ENCODE data around the gene AKT1S1.
A peak's percentile ranks its signal among the peaks of the same experiment; 100 is the strongest.

The AKT1S1 gene

DNA sequence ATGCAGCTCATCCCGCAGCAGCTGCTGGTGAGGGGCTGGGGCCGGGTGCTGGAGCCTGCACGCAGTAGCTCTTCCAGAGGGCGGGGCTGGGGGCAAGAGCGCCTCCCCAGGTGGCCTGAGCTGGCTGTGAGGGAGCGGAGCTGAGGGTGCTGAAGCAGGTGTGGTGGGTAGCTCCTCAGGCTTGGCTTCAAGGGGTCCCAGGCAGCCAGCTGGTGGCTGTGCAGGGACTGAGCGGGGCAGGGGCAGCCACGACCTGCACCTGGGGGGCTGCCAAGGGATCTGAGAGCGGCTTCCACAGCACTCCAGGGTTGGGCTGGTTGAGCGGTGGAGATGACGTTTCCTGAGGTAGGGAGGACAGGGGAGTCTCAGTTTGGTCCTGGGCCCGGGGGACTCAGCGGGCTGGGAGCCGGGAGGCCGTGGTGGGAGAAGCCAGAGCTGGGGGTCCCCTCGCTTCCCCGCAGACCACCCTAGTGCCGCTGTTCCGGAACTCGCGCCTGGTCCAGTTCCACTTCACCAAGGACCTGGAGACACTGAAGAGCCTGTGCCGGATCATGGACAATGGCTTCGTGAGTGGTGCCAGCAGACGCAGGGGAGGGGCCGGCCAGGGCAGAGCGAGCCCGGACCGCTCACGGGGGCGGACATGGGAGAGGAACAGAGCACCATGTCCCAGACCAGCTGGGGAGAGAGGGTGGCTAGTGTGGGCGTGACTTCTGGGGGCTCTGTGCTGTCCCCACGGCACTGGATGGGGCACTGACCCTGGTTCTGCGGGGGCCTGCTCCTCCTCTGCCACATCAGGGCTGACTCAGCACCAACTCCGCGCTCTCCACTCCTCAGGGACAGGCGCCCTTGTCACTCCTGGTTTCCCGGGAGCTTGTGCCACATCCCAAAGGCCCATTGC is 18.8 kb downstream of the AKT1S1 start:
- H3K27ac ChIP-seq (ENCODE audit: insufficient read depth, low read depth, low read length, poor library complexity, severe bottlenecking), result peak overlapping the region; percentile 8

GRCh38 chr19:49857838-49858087 is 19.4 kb downstream of the AKT1S1 start:
- Histone ChIP-seq H3K4me1 (ENCODE audit: control insufficient read depth, insufficient read depth, low read length) (peaks cover 13% of the 10 kb centered on the region), H3K4me3 (ENCODE audit: insufficient read depth, low read depth, low read length) (no peak overlapping the region), H3K27me3 (ENCODE audit: control insufficient read depth, insufficient read depth, low read length, poor library complexity, severe bottlenecking) (no peaks in the 10 kb centered on the region), H3K9me3 (ENCODE audit: control insufficient read depth, low read length) (no peaks in the 10 kb centered on the region), H3K27ac (ENCODE audit: insufficient read depth, low read depth, low read length, poor library complexity, severe bottlenecking) (peak overlapping the region; percentile 8), H3K36me3 (ENCODE audit: control insufficient read depth, insufficient read depth, low read length) (peaks cover 62% of the 10 kb centered on the region)
- WGBS, 2 experiments, result 92 to 94% methylated on average over 5 of the region's 5 CpGs

More for the DNA sequence above, 18.8 kb downstream of the AKT1S1 start:
- WGBS, 2 experiments, result 95% methylated on average over 37 of the region's 37 CpGs
- Histone ChIP-seq H3K9me3 (ENCODE audit: control insufficient read depth, low read length) (no peaks in the 10 kb centered on the region), H3K27me3 (ENCODE audit: control insufficient read depth, insufficient read depth, low read length, poor library complexity, severe bottlenecking) (no peaks in the 10 kb centered on the region), H3K36me3 (ENCODE audit: control insufficient read depth, insufficient read depth, low read length) (peaks cover 66% of the 10 kb centered on the region), H3K4me3 (ENCODE audit: insufficient read depth, low read depth, low read length) (no peak overlapping the region), H3K4me1 (ENCODE audit: control insufficient read depth, insufficient read depth, low read length) (peaks cover 8% of the 10 kb centered on the region)

- Histone ChIP-seq H3K9me3 (ENCODE audit: control insufficient read depth, low read length) (no peaks in the 10 kb centered on the region), H3K4me1 (ENCODE audit: control insufficient read depth, insufficient read depth, low read length) (peaks cover 19% of the 10 kb centered on the region), H3K36me3 (ENCODE audit: control insufficient read depth, insufficient read depth, low read length) (peaks cover 62% of the 10 kb centered on the region), H3K27me3 (ENCODE audit: control insufficient read depth, insufficient read depth, low read length, poor library complexity, severe bottlenecking) (no peaks in the 10 kb centered on the region), H3K27ac (ENCODE audit: insufficient read depth, low read depth, low read length, poor library complexity, severe bottlenecking) (no peak overlapping the region), H3K4me3 (ENCODE audit: insufficient read depth, low read depth, low read length) (no peak overlapping the region)
- 95% methylated on average over 26 of the region's 26 CpGs for WGBS, 2 experiments
Measured at GRCh38 chr19:49857061-49857837, 19.9 kb downstream of the AKT1S1 start.

DNA sequence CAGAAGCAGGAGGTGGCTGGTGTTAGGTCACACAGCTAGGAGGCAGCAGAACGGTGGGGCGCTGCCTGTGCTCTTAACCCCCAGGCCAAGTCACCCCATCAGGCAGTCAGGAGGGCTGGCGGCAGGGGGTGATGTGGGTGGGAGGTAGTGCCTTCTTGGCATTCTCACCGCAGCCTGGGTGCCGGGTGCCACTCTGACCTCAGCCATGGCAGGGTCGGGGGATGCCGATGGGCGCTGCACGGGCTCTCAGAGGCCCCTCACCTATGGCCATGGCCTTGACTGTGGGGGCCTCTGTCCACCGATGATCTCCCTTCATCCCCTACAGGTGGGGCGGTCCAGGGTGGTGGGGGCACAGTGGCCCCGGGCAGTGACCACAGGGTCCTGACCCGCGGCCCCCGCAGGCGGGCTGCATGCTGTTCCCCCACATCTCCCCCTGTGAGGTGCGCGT is 20.6 kb downstream of the AKT1S1 start:
- Histone ChIP-seq H3K27ac (ENCODE audit: insufficient read depth, low read depth, low read length, poor library complexity, severe bottlenecking) (no peak overlapping the region), H3K9me3 (ENCODE audit: control insufficient read depth, low read length) (no peaks in the 10 kb centered on the region), H3K27me3 (ENCODE audit: control insufficient read depth, insufficient read depth, low read length, poor library complexity, severe bottlenecking) (no peaks in the 10 kb centered on the region), H3K4me1 (ENCODE audit: control insufficient read depth, insufficient read depth, low read length) (peaks cover 20% of the 10 kb centered on the region), H3K36me3 (ENCODE audit: control insufficient read depth, insufficient read depth, low read length) (peaks cover 58% of the 10 kb centered on the region), H3K4me3 (ENCODE audit: insufficient read depth, low read depth, low read length) (no peak overlapping the region)
- 96 to 97% methylated on average over 18 of the region's 18 CpGs for WGBS, 2 experiments

DNA sequence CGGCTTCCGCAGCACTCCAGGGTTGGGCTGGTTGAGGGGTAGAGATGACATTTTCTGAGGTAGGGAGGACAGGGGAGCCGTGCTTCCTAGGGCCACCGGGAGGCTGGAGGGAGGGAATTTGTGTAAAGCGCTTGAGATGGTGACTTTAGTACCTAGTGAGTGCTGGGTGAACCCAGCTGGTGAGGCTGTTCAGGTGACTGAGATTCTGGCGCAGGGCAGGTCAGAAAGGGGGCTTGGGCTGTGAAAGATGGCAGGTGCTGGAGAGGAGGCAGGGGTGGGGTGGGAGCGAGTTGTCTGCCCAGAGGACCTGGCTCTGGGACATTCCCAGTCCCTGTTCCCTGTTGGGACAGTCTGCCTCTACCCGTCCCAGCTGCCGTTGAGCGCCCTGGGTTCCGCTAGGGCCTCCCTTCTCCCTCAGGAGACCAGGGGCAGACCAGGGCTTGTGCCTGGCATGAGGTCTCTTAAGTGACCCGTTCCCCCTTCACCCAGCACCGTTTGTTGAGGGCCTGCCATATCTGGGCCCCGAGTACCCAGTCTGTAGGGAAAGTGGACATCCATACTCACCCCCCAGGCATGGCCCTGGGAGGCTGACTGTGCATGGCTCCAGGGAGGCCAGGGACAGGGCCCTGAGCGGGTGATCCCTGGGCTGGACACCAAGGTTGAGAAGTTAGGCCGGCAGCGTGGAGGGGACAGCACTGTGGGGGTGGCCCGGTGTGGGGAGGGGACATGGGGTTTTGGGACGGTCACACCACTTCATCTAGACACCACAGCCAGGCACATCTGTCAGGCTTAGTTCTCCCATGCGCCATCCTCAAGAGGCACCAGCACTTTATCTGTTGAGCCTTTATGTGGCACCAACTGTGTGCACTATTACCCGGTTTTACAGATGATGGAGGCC is 21.2 kb downstream of the AKT1S1 start:
- Histone ChIP-seq H3K9me3 (ENCODE audit: control insufficient read depth, low read length) (no peaks in the 10 kb centered on the region), H3K36me3 (ENCODE audit: control insufficient read depth, insufficient read depth, low read length) (peaks cover 52% of the 10 kb centered on the region), H3K27ac (ENCODE audit: insufficient read depth, low read depth, low read length, poor library complexity, severe bottlenecking) (no peak overlapping the region), H3K4me3 (ENCODE audit: insufficient read depth, low read depth, low read length) (no peak overlapping the region), H3K4me1 (ENCODE audit: control insufficient read depth, insufficient read depth, low read length) (peaks cover 20% of the 10 kb centered on the region), H3K27me3 (ENCODE audit: control insufficient read depth, insufficient read depth, low read length, poor library complexity, severe bottlenecking) (no peaks in the 10 kb centered on the region)
- 94 to 96% methylated on average over 21 of the region's 21 CpGs for WGBS, 2 experiments

- H3K4me3 ChIP-seq (ENCODE audit: insufficient read depth, low read depth, low read length), result no peak overlapping the region
- H3K27ac ChIP-seq (ENCODE audit: insufficient read depth, low read depth, low read length, poor library complexity, severe bottlenecking), result no peak overlapping the region
- H3K27me3 ChIP-seq (ENCODE audit: control insufficient read depth, insufficient read depth, low read length, poor library complexity, severe bottlenecking), result no peaks in the 10 kb centered on the region
- WGBS, 2 experiments, result 95 to 96% methylated on average over 12 of the region's 12 CpGs
- peaks cover 20% of the 10 kb centered on the region for H3K4me1 ChIP-seq (ENCODE audit: control insufficient read depth, insufficient read depth, low read length)
- H3K9me3 ChIP-seq (ENCODE audit: control insufficient read depth, low read length), result no peaks in the 10 kb centered on the region
- H3K36me3 ChIP-seq (ENCODE audit: control insufficient read depth, insufficient read depth, low read length), result peaks cover 48% of the 10 kb centered on the region
Measured at GRCh38 chr19:49855277-49855675, 21.9 kb downstream of the AKT1S1 start.

DNA sequence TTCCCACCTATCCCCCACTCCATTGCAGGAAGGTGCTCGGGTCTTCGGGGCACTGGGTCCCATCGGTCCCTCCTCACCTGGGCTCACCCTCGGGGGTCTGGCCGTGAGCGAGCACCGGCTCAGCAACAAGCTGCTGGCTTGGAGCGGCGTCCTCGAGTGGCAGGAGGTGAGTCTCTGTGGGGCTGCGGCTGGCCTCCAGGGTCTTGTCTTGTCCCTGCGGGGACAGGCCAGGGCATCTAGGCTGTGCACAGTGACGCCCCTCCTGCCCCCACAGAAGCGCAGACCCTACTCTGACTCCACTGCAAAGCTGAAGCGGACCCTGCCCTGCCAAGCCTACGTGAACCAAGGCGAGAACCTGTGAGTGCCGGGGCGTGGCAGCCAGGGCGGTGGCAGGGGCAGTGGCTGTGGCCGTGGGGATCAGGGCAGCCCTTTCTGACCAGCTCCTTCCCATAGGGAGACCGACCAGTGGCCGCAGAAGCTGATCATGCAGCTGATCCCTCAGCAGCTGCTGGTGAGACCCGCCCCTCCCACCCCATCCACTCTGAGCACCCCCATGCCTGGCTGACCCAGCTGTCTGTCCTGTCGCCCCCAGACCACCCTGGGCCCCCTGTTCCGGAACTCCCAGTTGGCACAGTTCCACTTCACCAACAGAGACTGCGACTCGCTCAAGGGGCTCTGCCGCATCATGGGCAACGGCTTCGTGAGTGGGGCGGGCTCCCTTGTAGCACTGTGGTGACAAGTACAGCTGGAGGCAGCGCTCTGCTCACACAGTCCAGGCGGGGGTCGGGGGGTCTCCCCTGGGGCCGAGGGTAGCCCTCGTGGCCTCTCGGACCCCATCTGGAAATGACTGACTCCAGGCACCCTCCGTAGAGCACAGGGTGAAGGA is 22.5 kb downstream of the AKT1S1 start:
- H3K4me3 ChIP-seq (ENCODE audit: insufficient read depth, low read depth, low read length), result no peak overlapping the region
- peaks cover 24% of the 10 kb centered on the region for H3K4me1 ChIP-seq (ENCODE audit: control insufficient read depth, insufficient read depth, low read length)
- no peaks in the 10 kb centered on the region for H3K9me3 ChIP-seq (ENCODE audit: control insufficient read depth, low read length)
- no peak overlapping the region for H3K27ac ChIP-seq (ENCODE audit: insufficient read depth, low read depth, low read length, poor library complexity, severe bottlenecking)
- no peaks in the 10 kb centered on the region for H3K27me3 ChIP-seq (ENCODE audit: control insufficient read depth, insufficient read depth, low read length, poor library complexity, severe bottlenecking)
- peaks cover 46% of the 10 kb centered on the region for H3K36me3 ChIP-seq (ENCODE audit: control insufficient read depth, insufficient read depth, low read length)
- 95 to 96% methylated on average over 39 of the region's 39 CpGs for WGBS, 2 experiments

- Histone ChIP-seq H3K27ac (ENCODE audit: insufficient read depth, low read depth, low read length, poor library complexity, severe bottlenecking) (no peak overlapping the region), H3K4me1 (ENCODE audit: control insufficient read depth, insufficient read depth, low read length) (peaks cover 24% of the 10 kb centered on the region), H3K36me3 (ENCODE audit: control insufficient read depth, insufficient read depth, low read length) (peaks cover 44% of the 10 kb centered on the region), H3K27me3 (ENCODE audit: control insufficient read depth, insufficient read depth, low read length, poor library complexity, severe bottlenecking) (no peaks in the 10 kb centered on the region), H3K9me3 (ENCODE audit: control insufficient read depth, low read length) (no peaks in the 10 kb centered on the region), H3K4me3 (ENCODE audit: insufficient read depth, low read depth, low read length) (no peak overlapping the region)
- 93 to 94% methylated on average over 10 of the region's 10 CpGs for WGBS, 2 experiments
Measured at GRCh38 chr19:49853852-49854377, 23.2 kb downstream of the AKT1S1 start.

- Histone ChIP-seq H3K4me1 (ENCODE audit: control insufficient read depth, insufficient read depth, low read length) (peaks cover 24% of the 10 kb centered on the region), H3K9me3 (ENCODE audit: control insufficient read depth, low read length) (no peaks in the 10 kb centered on the region), H3K27ac (ENCODE audit: insufficient read depth, low read depth, low read length, poor library complexity, severe bottlenecking) (no peak overlapping the region), H3K36me3 (ENCODE audit: control insufficient read depth, insufficient read depth, low read length) (peaks cover 33% of the 10 kb centered on the region), H3K4me3 (ENCODE audit: insufficient read depth, low read depth, low read length) (peak overlapping the region; percentile 62), H3K27me3 (ENCODE audit: control insufficient read depth, insufficient read depth, low read length, poor library complexity, severe bottlenecking) (no peaks in the 10 kb centered on the region)
- WGBS, 2 experiments, result 92% methylated on average over 14 of the region's 14 CpGs
Measured at GRCh38 chr19:49852631-49853126, 24.5 kb downstream of the AKT1S1 start.

Data from ectodermal cell (in vitro differentiated cells).